ENCODE data around the gene ZNF836. TPM values are rescaled to one million over a fixed set of nuclear protein-coding genes. Genes with fewer than 3 reads are reported as not detected.

Gene ZNF836
- total RNA-seq, 4 donors from 2014 or later: 7.0 to 11.9 (median 9.2) TPM

- peak overlapping the region; percentile 77 to 90 (median 84) for H3K4me3 ChIP-seq
- H3K36me3 ChIP-seq: peaks cover 0 to 28% (median 0%) of the 10 kb centered on the region in 3 donors
- peaks cover 0 to 44% (median 11%) of the 10 kb centered on the region in 4 donors for H3K4me1 ChIP-seq
- TF ChIP-seq CTCF (IDR thresholded peaks at IDR 0.05): no peak
- TF ChIP-seq POLR2A (IDR thresholded peaks at IDR 0.05): peak; percentile 53 to 56
- DNase-seq: peak in 1 of 3 donors; percentile 57
- peak overlapping the region; percentile 94 to 98 (median 97) for H3K27ac ChIP-seq
- no peaks in the 10 kb centered on the region for H3K9me3 ChIP-seq
- no peaks in the 10 kb centered on the region for H3K27me3 ChIP-seq
Observed at GRCh38 chr19:52191389-52191788, 20.0 kb upstream of the ZNF836 start.

- Histone ChIP-seq H3K4me1 (peaks cover 0 to 44% (median 11%) of the 10 kb centered on the region in 4 donors), H3K27me3 (no peaks in the 10 kb centered on the region), H3K4me3 (peak overlapping the region; percentile 77 to 90 (median 84)), H3K9me3 (no peaks in the 10 kb centered on the region), H3K27ac (peak overlapping the region; percentile 94 to 98 (median 97)), H3K36me3 (peaks cover 0 to 21% (median 0%) of the 10 kb centered on the region in 3 donors)
- TF ChIP-seq CTCF (IDR thresholded peaks at IDR 0.05) (no peak), POLR2A (IDR thresholded peaks at IDR 0.05) (no peak)
- DNase-seq: peak in 2 of 3 donors; percentile 57 to 58
Observed at GRCh38 chr19:52190487-52191293, 19.3 kb upstream of the ZNF836 start.

DNA sequence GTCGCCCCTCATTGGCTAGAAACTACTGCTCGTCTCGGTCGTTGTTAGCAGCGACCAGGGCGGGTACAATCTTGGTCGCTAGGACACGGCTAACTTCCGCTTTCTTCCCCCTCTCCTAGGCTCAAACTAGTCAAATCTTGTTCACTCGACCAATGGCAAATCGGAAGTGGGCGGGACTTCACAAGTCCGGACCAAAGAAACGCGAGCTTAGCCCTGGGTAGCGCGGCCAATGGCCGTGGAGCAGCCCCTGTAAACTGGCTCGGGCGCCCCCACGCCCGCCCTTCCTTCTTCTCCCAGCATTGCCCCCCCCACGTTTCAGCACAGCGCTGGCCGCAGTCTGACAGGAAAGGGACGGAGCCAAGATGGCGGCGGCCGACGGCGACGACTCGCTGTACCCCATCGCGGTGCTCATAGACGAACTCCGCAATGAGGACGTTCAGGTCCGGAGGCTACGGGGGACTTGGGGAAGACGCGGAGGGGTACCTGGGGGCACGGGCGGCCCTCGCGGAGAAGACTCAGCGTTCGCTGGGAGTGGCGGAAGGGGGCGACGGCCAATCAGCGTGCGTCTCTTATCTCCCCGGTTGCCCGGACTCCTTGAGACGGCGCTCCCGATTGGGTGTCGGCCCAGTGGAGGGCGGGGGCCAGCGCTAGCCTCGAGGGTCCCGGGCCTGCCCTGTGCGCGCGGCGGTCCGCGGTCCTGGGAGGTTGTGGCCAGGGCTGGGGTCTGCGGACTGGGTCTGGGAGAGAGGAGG is 18.5 kb upstream of the ZNF836 start, which contains the start of gene PPP2R1A:
TSS of gene PPP2R1A (plus strand) at position 318 of the 752 bp plus-strand sequence. CDS start at position 363, 45 bp downstream.
- H3K4me1 ChIP-seq: peaks cover 0 to 44% (median 11%) of the 10 kb centered on the region in 4 donors

DNA sequence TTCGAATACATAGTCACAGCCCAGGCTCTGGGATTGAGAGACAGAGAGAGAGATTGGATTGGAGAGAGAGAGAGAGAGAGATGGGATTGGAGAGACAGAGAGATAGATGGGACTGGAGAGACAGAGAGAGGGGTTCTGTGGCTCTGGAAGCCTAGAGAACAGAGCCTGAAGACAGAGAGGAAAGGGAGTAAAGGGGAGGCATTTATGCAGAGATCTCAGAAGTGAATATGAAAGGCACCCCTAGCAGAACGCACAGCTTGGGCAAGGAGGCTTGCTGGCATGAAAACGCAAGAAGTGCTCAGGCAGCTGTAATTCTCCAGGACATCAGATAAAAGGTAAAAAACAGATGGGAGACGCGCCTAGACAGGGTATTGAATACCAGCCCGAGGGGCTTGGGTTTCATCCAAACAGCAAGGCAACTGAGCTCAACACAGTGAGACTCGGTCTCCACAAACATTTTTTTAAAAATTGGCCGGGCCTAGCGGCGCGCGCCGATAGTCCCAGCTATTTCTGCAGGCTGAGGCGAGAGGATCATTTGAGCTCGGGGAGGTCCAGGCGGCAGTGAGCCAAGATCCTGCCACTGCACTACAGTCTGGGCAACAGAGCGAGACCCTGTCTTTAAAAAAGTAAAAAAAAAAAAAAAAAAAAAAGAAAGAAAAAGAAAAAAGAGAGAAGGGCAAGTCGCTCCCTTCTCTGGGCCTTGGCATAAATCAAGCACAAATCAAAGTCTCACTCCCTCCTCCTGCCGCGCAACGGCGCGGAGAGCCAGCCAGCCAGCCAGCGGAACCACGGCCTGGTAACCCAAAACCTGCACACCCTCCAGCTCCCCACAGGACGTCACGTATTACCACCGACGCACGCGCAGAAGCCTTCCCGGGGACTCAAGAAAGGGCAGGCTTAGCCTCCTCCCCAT is 17.7 kb upstream of the ZNF836 start:
- peaks cover 0 to 38% (median 11%) of the 10 kb centered on the region in 4 donors for H3K4me1 ChIP-seq
- H3K4me3 ChIP-seq: peak overlapping the region; percentile 34 to 90 (median 66)
- H3K27ac ChIP-seq: peak overlapping the region; percentile 81 to 98 (median 92)
- peak in 1 of 3 donors; percentile 97 for DNase-seq
- H3K27me3 ChIP-seq: no peaks in the 10 kb centered on the region
- no peaks in the 10 kb centered on the region for H3K9me3 ChIP-seq
- peaks cover 0 to 15% (median 0%) of the 10 kb centered on the region in 3 donors for H3K36me3 ChIP-seq
- TF ChIP-seq POLR2A (IDR thresholded peaks at IDR 0.05) (peak; percentile 1 to 50), CTCF (IDR thresholded peaks at IDR 0.05) (peak in 3 of 6 experiments; percentile 27 to 29 (median 28))

More for the DNA sequence above, 18.5 kb upstream of the ZNF836 start, which contains the start of gene PPP2R1A:
- TF ChIP-seq CTCF (IDR thresholded peaks at IDR 0.05): no peak
- TF ChIP-seq POLR2A (IDR thresholded peaks at IDR 0.05): peak; percentile 91 to 94
- H3K27me3 ChIP-seq: no peaks in the 10 kb centered on the region
- DNase-seq: peak; percentile 98 to 100 (median 99)
- peak within 1 kb of the TSS; percentile 94 to 98 (median 97) for H3K27ac ChIP-seq
- H3K9me3 ChIP-seq: no peaks in the 10 kb centered on the region
- H3K4me3 ChIP-seq: peak within 1 kb of the TSS; percentile 77 to 90 (median 84)
- H3K36me3 ChIP-seq: peaks cover 0 to 15% (median 0%) of the 10 kb centered on the region in 3 donors

Measured in Peyer's patch (tissue), 4 donors.